Measurements from ENCODE around the gene PHACTR3. TPM values are rescaled to one million over a fixed set of nuclear protein-coding genes. Genes with fewer than 3 reads are reported as not detected.

The PHACTR3 gene
- total RNA-seq, 2 donors from 2014 or later = not detected

- TF ChIP-seq CTCF (IDR thresholded peaks at IDR 0.05) = no peak
- DNase-seq (ENCODE audit: low spot score) = no peak
Observed at GRCh38 chr20:59586613-59587012, 17.7 kb upstream of the PHACTR3 start.

GRCh38 chr20:59587570-59587969, 16.8 kb upstream of the PHACTR3 start:
- H3K27me3 ChIP-seq (replicated peaks; ENCODE audit: insufficient read depth) = no peaks in the 10 kb centered on the region
- H3K27ac ChIP-seq = no peak overlapping the region
- TF ChIP-seq CTCF (IDR thresholded peaks at IDR 0.05) = no peak
- DNase-seq (ENCODE audit: low spot score) (no peak), ATAC-seq (ENCODE audit: insufficient number of reproducible peaks, low FRiP score, low read depth) (no peak)
- no peaks in the 10 kb centered on the region for H3K9me3 ChIP-seq
- H3K4me3 ChIP-seq = no peak overlapping the region
- H3K4me1 ChIP-seq (ENCODE audit: control insufficient read depth in 1 of 2, low read depth in 2 of 2) = no peaks in the 10 kb centered on the region
- H3K36me3 ChIP-seq = no peaks in the 10 kb centered on the region

More at GRCh38 chr20:59586613-59587012, 17.7 kb upstream of the PHACTR3 start:
- Histone ChIP-seq H3K27ac (no peak overlapping the region), H3K4me3 (no peak overlapping the region), H3K27me3 (replicated peaks; ENCODE audit: insufficient read depth) (no peaks in the 10 kb centered on the region), H3K36me3 (no peaks in the 10 kb centered on the region), H3K4me1 (ENCODE audit: control insufficient read depth in 1 of 2, low read depth in 2 of 2) (no peaks in the 10 kb centered on the region), H3K9me3 (no peaks in the 10 kb centered on the region)
- no peak for ATAC-seq (ENCODE audit: insufficient number of reproducible peaks, low FRiP score, low read depth)

- Histone ChIP-seq H3K27me3 (replicated peaks; ENCODE audit: insufficient read depth) (no peaks in the 10 kb centered on the region), H3K9me3 (no peaks in the 10 kb centered on the region), H3K4me3 (no peak overlapping the region), H3K4me1 (ENCODE audit: control insufficient read depth in 1 of 2, low read depth in 2 of 2) (no peaks in the 10 kb centered on the region), H3K36me3 (no peaks in the 10 kb centered on the region), H3K27ac (no peak overlapping the region)
- no peak for TF ChIP-seq CTCF (IDR thresholded peaks at IDR 0.05)
- ATAC-seq (ENCODE audit: insufficient number of reproducible peaks, low FRiP score, low read depth) = no peak
- DNase-seq (ENCODE audit: low spot score) = no peak
Observed at GRCh38 chr20:59588236-59588855, 16.0 kb upstream of the PHACTR3 start.

GRCh38 chr20:59589086-59589684, 15.2 kb upstream of the PHACTR3 start:
- Histone ChIP-seq H3K4me3 (no peak overlapping the region), H3K4me1 (ENCODE audit: control insufficient read depth in 1 of 2, low read depth in 2 of 2) (no peaks in the 10 kb centered on the region), H3K9me3 (no peaks in the 10 kb centered on the region), H3K36me3 (no peaks in the 10 kb centered on the region), H3K27me3 (replicated peaks; ENCODE audit: insufficient read depth) (no peaks in the 10 kb centered on the region), H3K27ac (no peak overlapping the region)
- DNase-seq (ENCODE audit: low spot score) (no peak), ATAC-seq (ENCODE audit: insufficient number of reproducible peaks, low FRiP score, low read depth) (no peak)
- TF ChIP-seq CTCF (IDR thresholded peaks at IDR 0.05) = no peak

- no peaks in the 10 kb centered on the region for H3K36me3 ChIP-seq
- no peak overlapping the region for H3K27ac ChIP-seq
- H3K4me3 ChIP-seq = no peak overlapping the region
- ATAC-seq (ENCODE audit: insufficient number of reproducible peaks, low FRiP score, low read depth) (no peak), DNase-seq (ENCODE audit: low spot score) (no peak)
- H3K4me1 ChIP-seq (ENCODE audit: control insufficient read depth in 1 of 2, low read depth in 2 of 2) = no peaks in the 10 kb centered on the region
- H3K27me3 ChIP-seq (replicated peaks; ENCODE audit: insufficient read depth) = no peaks in the 10 kb centered on the region
- no peaks in the 10 kb centered on the region for H3K9me3 ChIP-seq
- TF ChIP-seq CTCF (IDR thresholded peaks at IDR 0.05) = no peak
Observed at GRCh38 chr20:59591061-59591460, 13.3 kb upstream of the PHACTR3 start.
